Colonic mucosa (tissue), 4 donors: ENCODE data around the gene ARID1B. TPM values are rescaled to one million over a fixed set of nuclear protein-coding genes. Genes with fewer than 3 reads are reported as not detected.

Experiments used
- DNase-seq: peaks from one replicate; pipeline ENCODE4 v3.0.0-alpha.2; 2020
- H3K27ac ChIP-seq: fragments of 200-600 bp; one replicate; pipeline ENCODE4 v1.8.0; 2021
- H3K27me3 ChIP-seq: fragments of 200-600 bp; one replicate; pipeline ENCODE4 v1.8.0; 2021
- H3K36me3 ChIP-seq: fragments of 200-600 bp; one replicate; pipeline ENCODE4 v1.8.0; 2021
- H3K4me1 ChIP-seq: fragments of 200-600 bp; one replicate; pipeline ENCODE4 v1.8.0; 2021; ENCODE audit warnings: mild to moderate bottlenecking
- H3K4me3 ChIP-seq: fragments of 200-600 bp; one replicate; pipeline ENCODE4 v1.8.0; 2021
- H3K9ac ChIP-seq, 2 donors: one replicate each; pipeline ENCODE4 v1.7.0; 2013; ENCODE audit warnings: control low read depth in 2 of 2, low read depth in 2 of 2, low read length in 2 of 2
- H3K9me3 ChIP-seq: fragments of 200-600 bp; one replicate; pipeline ENCODE4 v1.8.0; 2021
- intact Hi-C: fragments of 100-400 bp; cut with DNase I; formaldehyde crosslinking; loops from one replicate; pipeline ENCODE4 v1.14.1; 2022
- total RNA-seq, 2 donors: library from RNA; stranded (reverse); fragmentation: NEBNext Ultra II Directional in 1 of 2; extraction: Animal tissue kit (Norgen Biotek cat#: 25700) in 1 of 2; gene quantifications; one replicate each; pipeline ENCODE4 v1.2.1, GENCODE V29; 2021
- TF ChIP-seq, protein P1 (sequence below): fragments of 200-600 bp; IDR thresholded peaks from one replicate; pipeline ENCODE4 v1.8.0; 2022; ENCODE audit warnings: antibody characterized with exemption, mild to moderate bottlenecking
- donor health status: healthy.
- donor health status: DM: no; HTN: no; CAD: no.
- donor health status: DM: no; HTN: no; CAD: no.

The ARID1B gene
- total RNA-seq, 2 donors from 2014 or later: 61.3 to 71.5 TPM

GRCh38 chr6:156774863-156775405 lies 2.2 kb upstream of the ARID1B start:
- intact Hi-C loops: loop anchor here (5.0 kb wide), 1 partner anchor 83 kb away; no protein-coding TSS in a partner anchor
- Histone ChIP-seq H3K4me3 (no peak overlapping the region), H3K36me3 (no peaks in the 10 kb centered on the region), H3K27ac (no peak overlapping the region), H3K9ac (peak overlapping the region in 1 of 2 donors; percentile 31), H3K27me3 (no peaks in the 10 kb centered on the region), H3K9me3 (no peaks in the 10 kb centered on the region), H3K4me1 (peaks cover 8% of the 10 kb centered on the region)
- TF ChIP-seq, protein P1, sequence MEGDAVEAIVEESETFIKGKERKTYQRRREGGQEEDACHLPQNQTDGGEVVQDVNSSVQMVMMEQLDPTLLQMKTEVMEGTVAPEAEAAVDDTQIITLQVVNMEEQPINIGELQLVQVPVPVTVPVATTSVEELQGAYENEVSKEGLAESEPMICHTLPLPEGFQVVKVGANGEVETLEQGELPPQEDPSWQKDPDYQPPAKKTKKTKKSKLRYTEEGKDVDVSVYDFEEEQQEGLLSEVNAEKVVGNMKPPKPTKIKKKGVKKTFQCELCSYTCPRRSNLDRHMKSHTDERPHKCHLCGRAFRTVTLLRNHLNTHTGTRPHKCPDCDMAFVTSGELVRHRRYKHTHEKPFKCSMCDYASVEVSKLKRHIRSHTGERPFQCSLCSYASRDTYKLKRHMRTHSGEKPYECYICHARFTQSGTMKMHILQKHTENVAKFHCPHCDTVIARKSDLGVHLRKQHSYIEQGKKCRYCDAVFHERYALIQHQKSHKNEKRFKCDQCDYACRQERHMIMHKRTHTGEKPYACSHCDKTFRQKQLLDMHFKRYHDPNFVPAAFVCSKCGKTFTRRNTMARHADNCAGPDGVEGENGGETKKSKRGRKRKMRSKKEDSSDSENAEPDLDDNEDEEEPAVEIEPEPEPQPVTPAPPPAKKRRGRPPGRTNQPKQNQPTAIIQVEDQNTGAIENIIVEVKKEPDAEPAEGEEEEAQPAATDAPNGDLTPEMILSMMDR: no peak
- peak; percentile 62 for DNase-seq

DNA sequence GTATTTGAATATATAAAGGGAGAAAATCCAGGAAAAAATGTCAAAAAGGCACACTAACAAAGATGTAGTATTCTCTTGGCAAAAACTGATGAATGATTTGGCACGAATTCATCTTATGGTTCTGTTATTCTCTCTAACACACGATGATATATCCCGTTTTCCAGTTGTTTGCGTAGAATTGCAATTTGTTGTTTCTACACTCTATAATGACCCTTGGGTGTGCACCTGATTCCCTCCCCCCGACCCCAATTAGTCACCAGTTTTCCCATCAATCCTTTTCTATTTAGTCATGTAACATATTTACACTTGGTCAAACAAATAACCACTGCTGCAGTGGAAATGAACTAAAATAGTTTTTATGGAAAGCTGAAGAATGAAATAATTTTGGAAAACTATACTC lies 1.5 kb upstream of the ARID1B start:
- Histone ChIP-seq H3K9ac (no peak overlapping the region), H3K36me3 (no peaks in the 10 kb centered on the region), H3K4me3 (no peak overlapping the region), H3K27me3 (no peaks in the 10 kb centered on the region), H3K4me1 (peaks cover 8% of the 10 kb centered on the region), H3K27ac (peak overlapping the region; percentile 98), H3K9me3 (no peaks in the 10 kb centered on the region)
- intact Hi-C loops: no loop called here
- DNase-seq: no peak
- TF ChIP-seq, protein P1: no peak

- TF ChIP-seq, protein P1: no peak
- Histone ChIP-seq H3K4me1 (peaks cover 8% of the 10 kb centered on the region), H3K36me3 (no peaks in the 10 kb centered on the region), H3K9ac (peak overlapping the region; percentile 69 to 85), H3K9me3 (no peaks in the 10 kb centered on the region), H3K4me3 (peak overlapping the region; percentile 57), H3K27me3 (no peaks in the 10 kb centered on the region), H3K27ac (peak overlapping the region; percentile 98)
- intact Hi-C loops: no loop called here
- peak; percentile 47 for DNase-seq
These were observed 723 bp upstream of the ARID1B start for GRCh38 chr6:156776470-156776839.

DNA sequence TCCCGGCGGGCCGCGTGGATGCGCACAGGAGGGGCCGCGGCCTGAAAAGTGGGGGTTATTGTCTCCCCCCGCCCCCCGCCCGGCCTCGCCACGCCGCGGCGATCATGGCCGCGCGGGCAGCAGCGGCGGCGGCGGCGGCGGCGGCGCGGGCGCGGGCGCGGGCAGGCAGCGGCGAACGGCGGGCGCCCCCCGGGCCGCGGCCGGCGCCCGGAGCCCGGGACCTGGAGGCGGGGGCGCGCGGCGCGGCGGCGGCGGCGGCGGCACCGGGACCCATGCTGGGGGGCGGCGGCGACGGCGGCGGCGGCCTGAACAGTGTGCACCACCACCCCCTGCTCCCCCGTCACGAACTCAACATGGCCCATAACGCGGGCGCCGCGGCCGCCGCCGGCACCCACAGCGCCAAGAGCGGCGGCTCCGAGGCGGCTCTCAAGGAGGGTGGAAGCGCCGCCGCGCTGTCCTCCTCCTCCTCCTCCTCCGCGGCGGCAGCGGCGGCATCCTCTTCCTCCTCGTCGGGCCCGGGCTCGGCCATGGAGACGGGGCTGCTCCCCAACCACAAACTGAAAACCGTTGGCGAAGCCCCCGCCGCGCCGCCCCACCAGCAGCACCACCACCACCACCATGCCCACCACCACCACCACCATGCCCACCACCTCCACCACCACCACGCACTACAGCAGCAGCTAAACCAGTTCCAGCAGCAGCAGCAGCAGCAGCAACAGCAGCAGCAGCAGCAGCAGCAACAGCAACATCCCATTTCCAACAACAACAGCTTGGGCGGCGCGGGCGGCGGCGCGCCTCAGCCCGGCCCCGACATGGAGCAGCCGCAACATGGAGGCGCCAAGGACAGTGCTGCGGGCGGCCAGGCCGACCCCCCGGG lies 637 bp downstream of the ARID1B start:
- TF ChIP-seq, protein P1: no peak
- intact Hi-C loops: no loop called here
- H3K4me1 ChIP-seq: peaks cover 8% of the 10 kb centered on the region

DNA sequence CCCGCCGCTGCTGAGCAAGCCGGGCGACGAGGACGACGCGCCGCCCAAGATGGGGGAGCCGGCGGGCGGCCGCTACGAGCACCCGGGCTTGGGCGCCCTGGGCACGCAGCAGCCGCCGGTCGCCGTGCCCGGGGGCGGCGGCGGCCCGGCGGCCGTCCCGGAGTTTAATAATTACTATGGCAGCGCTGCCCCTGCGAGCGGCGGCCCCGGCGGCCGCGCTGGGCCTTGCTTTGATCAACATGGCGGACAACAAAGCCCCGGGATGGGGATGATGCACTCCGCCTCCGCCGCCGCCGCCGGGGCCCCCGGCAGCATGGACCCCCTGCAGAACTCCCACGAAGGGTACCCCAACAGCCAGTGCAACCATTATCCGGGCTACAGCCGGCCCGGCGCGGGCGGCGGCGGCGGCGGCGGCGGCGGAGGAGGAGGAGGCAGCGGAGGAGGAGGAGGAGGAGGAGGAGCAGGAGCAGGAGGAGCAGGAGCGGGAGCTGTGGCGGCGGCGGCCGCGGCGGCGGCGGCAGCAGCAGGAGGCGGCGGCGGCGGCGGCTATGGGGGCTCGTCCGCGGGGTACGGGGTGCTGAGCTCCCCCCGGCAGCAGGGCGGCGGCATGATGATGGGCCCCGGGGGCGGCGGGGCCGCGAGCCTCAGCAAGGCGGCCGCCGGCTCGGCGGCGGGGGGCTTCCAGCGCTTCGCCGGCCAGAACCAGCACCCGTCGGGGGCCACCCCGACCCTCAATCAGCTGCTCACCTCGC lies 1.5 kb downstream of the ARID1B start:
- TF ChIP-seq, protein P1: no peak
- peak overlapping the region; percentile 69 for H3K4me3 ChIP-seq
- no peaks in the 10 kb centered on the region for H3K36me3 ChIP-seq
- H3K27me3 ChIP-seq: no peaks in the 10 kb centered on the region
- DNase-seq: peak; percentile 59
- peak overlapping the region; percentile 88 for H3K27ac ChIP-seq
- intact Hi-C loops: no loop called here
- peaks cover 8% of the 10 kb centered on the region for H3K4me1 ChIP-seq
- peak overlapping the region; percentile 66 to 95 for H3K9ac ChIP-seq
- H3K9me3 ChIP-seq: no peaks in the 10 kb centered on the region

More for the DNA sequence above, 637 bp downstream of the ARID1B start:
- no peaks in the 10 kb centered on the region for H3K27me3 ChIP-seq
- peak overlapping the region; percentile 98 for H3K27ac ChIP-seq
- H3K9me3 ChIP-seq: no peaks in the 10 kb centered on the region
- peak; percentile 51 for DNase-seq
- H3K36me3 ChIP-seq: no peaks in the 10 kb centered on the region
- H3K9ac ChIP-seq: peak overlapping the region; percentile 69 to 95
- H3K4me3 ChIP-seq: peak overlapping the region; percentile 69
